Neuronal stem cell (in vitro differentiated cells): Measurements from ENCODE around the gene FKBP1C.

Source experiments
- DNase-seq: peaks from one replicate; pipeline ENCODE4 v3.0.0-alpha.2; 2013; ENCODE audit warnings: low spot score
- H2AFZ ChIP-seq: one replicate; pipeline ENCODE4 v1.6.1; 2013; ENCODE audit warnings: mild to moderate bottlenecking, low read length, inconsistent platforms
- H2AK5ac ChIP-seq: 2 replicates; pipeline ENCODE4 v1.6.1; 2013; ENCODE audit warnings: low read depth, mild to moderate bottlenecking, inconsistent platforms, low read length, moderate library complexity, mixed read lengths
- H2BK120ac ChIP-seq: 2 replicates; pipeline ENCODE4 v1.6.1; 2013; ENCODE audit warnings: low read depth, mild to moderate bottlenecking, inconsistent platforms, low read length, moderate library complexity, mixed read lengths
- H2BK12ac ChIP-seq: one replicate; pipeline ENCODE4 v1.6.1; 2013; ENCODE audit warnings: low read length, inconsistent platforms
- H2BK15ac ChIP-seq: 2 replicates; pipeline ENCODE4 v1.6.1; 2013; ENCODE audit warnings: mild to moderate bottlenecking, low read length, inconsistent platforms, mixed read lengths
- H2BK5ac ChIP-seq: one replicate; pipeline ENCODE4 v1.6.1; 2013; ENCODE audit warnings: inconsistent platforms, mild to moderate bottlenecking, low read length, moderate library complexity
- H3K14ac ChIP-seq: one replicate; pipeline ENCODE4 v1.6.1; 2013; ENCODE audit warnings: low read length, inconsistent platforms
- H3K18ac ChIP-seq: 2 replicates; pipeline ENCODE4 v1.6.1; 2013; ENCODE audit warnings: low read length, inconsistent platforms
- H3K23ac ChIP-seq: 2 replicates; pipeline ENCODE4 v1.6.1; 2013; ENCODE audit warnings: low read depth, mild to moderate bottlenecking, mixed read lengths, low read length, inconsistent platforms; ENCODE audit not compliant: poor library complexity
- H3K27ac ChIP-seq: replicated peaks from 3 replicates; pipeline ENCODE4 v1.5.1; 2013; ENCODE audit warnings: low read length, inconsistent platforms
- H3K27me3 ChIP-seq, 3 experiments: 2 replicates each; pipeline ENCODE4 v1.6.1; 2013; ENCODE audit warnings: low read length in 3 of 3, mild to moderate bottlenecking in 2 of 3, inconsistent platforms in 1 of 3, low read depth in 1 of 3, mixed read lengths in 1 of 3, moderate library complexity in 1 of 3; ENCODE audit not compliant: control insufficient read depth in 3 of 3, insufficient read depth in 3 of 3
- H3K36me3 ChIP-seq, 2 donors: replicated peaks in 1 of 2; 2 replicates each; pipeline ENCODE4 v1.6.1; 2013; ENCODE audit warnings: low read length in 2 of 2; ENCODE audit not compliant: control insufficient read depth in 2 of 2, insufficient read depth in 2 of 2
- H3K4ac ChIP-seq: 2 replicates; pipeline ENCODE4 v1.6.1; 2013; ENCODE audit warnings: inconsistent platforms, mild to moderate bottlenecking, low read length, moderate library complexity
- H3K4me1 ChIP-seq, 2 donors: 1 replicate in 1 of 2; 2 replicates in 1 of 2; pipeline ENCODE4 v1.6.1; 2013; ENCODE audit warnings: low read length in 2 of 2, low read depth in 1 of 2; ENCODE audit not compliant: control insufficient read depth in 2 of 2, insufficient read depth in 1 of 2
- H3K4me2 ChIP-seq: one replicate; pipeline ENCODE4 v1.6.1; 2013; ENCODE audit warnings: mild to moderate bottlenecking, low read length, inconsistent platforms; ENCODE audit not compliant: insufficient read depth, poor library complexity, severe bottlenecking
- H3K4me3 ChIP-seq, 2 donors: 2 replicates each; pipeline ENCODE4 v1.5.1; 2013; ENCODE audit warnings: low read length in 2 of 2, mild to moderate bottlenecking in 2 of 2, inconsistent platforms in 1 of 2, moderate library complexity in 1 of 2
- H3K79me1 ChIP-seq: one replicate; pipeline ENCODE4 v1.6.1; 2013; ENCODE audit warnings: low read depth, mild to moderate bottlenecking, inconsistent platforms, low read length, moderate library complexity
- H3K9ac ChIP-seq: one replicate; pipeline ENCODE4 v1.6.1; 2013; ENCODE audit warnings: mild to moderate bottlenecking, low read depth, low read length, inconsistent platforms; ENCODE audit not compliant: poor library complexity
- H3K9me3 ChIP-seq, 2 donors: replicated peaks in 1 of 2; 2 replicates each; pipeline versions ENCODE3 to v1.6.1; 2013; ENCODE audit warnings: low read length in 2 of 2, mild to moderate bottlenecking in 2 of 2, inconsistent platforms in 1 of 2, low read depth in 1 of 2, mixed read lengths in 1 of 2, moderate library complexity in 1 of 2; ENCODE audit not compliant: control insufficient read depth in 2 of 2, insufficient read depth in 1 of 2
- H4K8ac ChIP-seq: one replicate; pipeline ENCODE4 v1.6.1; 2013; ENCODE audit warnings: low read depth, mild to moderate bottlenecking, inconsistent platforms, low read length, moderate library complexity
- H4K91ac ChIP-seq: one replicate; pipeline ENCODE4 v1.6.1; 2013; ENCODE audit warnings: low read length, low read depth, mild to moderate bottlenecking, inconsistent platforms; ENCODE audit not compliant: poor library complexity
- WGBS, 2 donors: extraction: QIAGEN DNeasy Blood & Tissue Kit; methylation state at CpG; one replicate each; pipeline ENCODE4 v1.1.7; 2013; ENCODE audit warnings: missing lambda C conversion rate in 2 of 2, mixed read lengths in 1 of 2; ENCODE audit not compliant: insufficient read length in 2 of 2, insufficient replicate concordance in 1 of 2; ENCODE audit errors: extremely low coverage in 2 of 2; 5-methylcytosine and 5-hydroxymethylcytosine counted together

Gene FKBP1C

GRCh38 chr6:63197741-63198140, 13.5 kb upstream of the FKBP1C start:
- Histone ChIP-seq H2AK5ac (no peak overlapping the region), H3K27ac (no peak overlapping the region), H3K27me3 (no peaks in the 10 kb centered on the region), H3K9ac (no peak overlapping the region), H2AFZ (no peak overlapping the region), H3K14ac (no peak overlapping the region), H3K4me1 (no peaks in the 10 kb centered on the region), H3K23ac (no peak overlapping the region), H3K4me2 (no peak overlapping the region), H2BK5ac (no peak overlapping the region), H3K4me3 (no peak overlapping the region), H3K9me3 (no peaks in the 10 kb centered on the region), H3K18ac (no peak overlapping the region), H4K91ac (no peak overlapping the region), H4K8ac (no peak overlapping the region), H2BK15ac (no peak overlapping the region), H3K36me3 (no peaks in the 10 kb centered on the region), H2BK120ac (no peak overlapping the region), H2BK12ac (no peak overlapping the region), H3K79me1 (no peaks in the 10 kb centered on the region), H3K4ac (no peak overlapping the region)
- no peak for DNase-seq

- Histone ChIP-seq H2BK120ac (no peak overlapping the region), H3K27me3 (no peaks in the 10 kb centered on the region), H2BK12ac (no peak overlapping the region), H3K23ac (no peak overlapping the region), H2AFZ (no peak overlapping the region), H3K14ac (no peak overlapping the region), H3K36me3 (no peaks in the 10 kb centered on the region), H4K91ac (no peak overlapping the region), H3K79me1 (no peaks in the 10 kb centered on the region), H3K9me3 (peaks cover 0 to 8% of the 10 kb centered on the region in 2 donors), H3K4me1 (no peaks in the 10 kb centered on the region), H3K4ac (no peak overlapping the region), H4K8ac (no peak overlapping the region), H3K18ac (no peak overlapping the region), H3K27ac (no peak overlapping the region), H2AK5ac (no peak overlapping the region), H2BK15ac (no peak overlapping the region), H3K9ac (no peak overlapping the region), H3K4me3 (no peak overlapping the region), H2BK5ac (no peak overlapping the region), H3K4me2 (no peak overlapping the region)
- no CpG with 5 or more reads among the region's 2 CpGs for WGBS, 2 donors
- no peak for DNase-seq
Measured at GRCh38 chr6:63213325-63213724, 2.1 kb downstream of the FKBP1C start.

- Histone ChIP-seq H3K36me3 (no peaks in the 10 kb centered on the region), H2BK5ac (no peak overlapping the region), H3K27ac (no peak overlapping the region), H3K27me3 (no peaks in the 10 kb centered on the region), H2BK12ac (no peak overlapping the region), H3K4me2 (no peak overlapping the region), H2AFZ (no peak overlapping the region), H3K4ac (no peak overlapping the region), H2BK120ac (no peak overlapping the region), H3K18ac (no peak overlapping the region), H2BK15ac (no peak overlapping the region), H2AK5ac (no peak overlapping the region), H3K4me1 (no peaks in the 10 kb centered on the region), H3K14ac (no peak overlapping the region), H3K4me3 (no peak overlapping the region), H4K91ac (no peak overlapping the region), H3K9me3 (peaks cover 0 to 8% of the 10 kb centered on the region in 2 donors), H4K8ac (no peak overlapping the region), H3K9ac (no peak overlapping the region), H3K79me1 (no peaks in the 10 kb centered on the region), H3K23ac (no peak overlapping the region)
- no CpG with 5 or more reads among the region's 3 CpGs for WGBS, 2 donors
- no peak for DNase-seq
Measured at GRCh38 chr6:63214816-63215215, 3.5 kb downstream of the FKBP1C start.

- H3K27me3 ChIP-seq = no peaks in the 10 kb centered on the region
- no peak overlapping the region for H3K23ac ChIP-seq
- no peak overlapping the region for H2AK5ac ChIP-seq
- H3K9me3 ChIP-seq = no peaks in the 10 kb centered on the region
- H3K14ac ChIP-seq = no peak overlapping the region
- WGBS, 2 donors = no CpG with 5 or more reads among the region's 2 CpGs
- H3K18ac ChIP-seq = no peak overlapping the region
- no peaks in the 10 kb centered on the region for H3K4me1 ChIP-seq
- no peak for DNase-seq
- no peaks in the 10 kb centered on the region for H3K36me3 ChIP-seq
- no peak overlapping the region for H2BK12ac ChIP-seq
- H2BK120ac ChIP-seq = no peak overlapping the region
- H3K4me3 ChIP-seq = no peak overlapping the region
- no peak overlapping the region for H4K91ac ChIP-seq
- H4K8ac ChIP-seq = no peak overlapping the region
- H2BK5ac ChIP-seq = no peak overlapping the region
- H3K27ac ChIP-seq = no peak overlapping the region
- H2BK15ac ChIP-seq = no peak overlapping the region
- no peak overlapping the region for H3K4ac ChIP-seq
- H2AFZ ChIP-seq = no peak overlapping the region
- H3K9ac ChIP-seq = no peak overlapping the region
- no peak overlapping the region for H3K4me2 ChIP-seq
- H3K79me1 ChIP-seq = no peaks in the 10 kb centered on the region
Measured at GRCh38 chr6:63224179-63224578, 12.9 kb downstream of the FKBP1C start.
